ENCODE measurements around the gene OR14A16.

The OR14A16 gene

DNA sequence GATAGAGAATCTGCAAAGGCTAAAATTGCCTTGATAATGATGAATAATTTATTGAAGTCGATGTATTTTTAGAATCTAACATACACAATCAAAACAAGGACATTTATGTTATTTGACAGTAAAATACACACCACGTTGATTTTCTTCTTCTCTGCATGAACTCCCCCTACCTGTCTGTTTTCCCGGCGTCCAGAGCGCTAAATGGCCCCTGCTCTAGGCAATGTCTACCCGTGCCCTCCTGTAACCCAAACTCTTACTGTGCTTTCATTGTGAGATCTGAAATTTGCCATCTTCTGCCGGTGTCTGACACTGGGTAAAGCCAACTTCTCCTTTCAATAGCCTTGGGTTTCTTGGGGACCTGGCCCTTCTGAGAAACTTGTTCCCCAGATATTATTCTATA lies 24.4 kb upstream of the OR14A16 start:
- H3K4me3 ChIP-seq (ENCODE audit: low read depth in 1 of 2, low read length in 2 of 2): no peak overlapping the region
- H3K9me3 ChIP-seq (ENCODE audit: control insufficient read depth in 1 of 2, low read length in 2 of 2): peaks cover 2 to 13% of the 10 kb centered on the region in 2 donors
- no peaks in the 10 kb centered on the region for H3K36me3 ChIP-seq (ENCODE audit: control insufficient read depth in 1 of 2, insufficient read depth in 2 of 2, low read length in 2 of 2)
- no peak overlapping the region for H3K9ac ChIP-seq (ENCODE audit: low read depth in 1 of 2, low read length in 2 of 2)
- H3K4me1 ChIP-seq (ENCODE audit: control insufficient read depth in 1 of 2, insufficient read depth in 2 of 2, low read length in 2 of 2): no peaks in the 10 kb centered on the region
- no peaks in the 10 kb centered on the region for H3K27me3 ChIP-seq (ENCODE audit: control insufficient read depth in 1 of 2, insufficient read depth in 2 of 2, low read length in 2 of 2)
- H3K27ac ChIP-seq (ENCODE audit: low read depth, low read length): no peak overlapping the region

DNA sequence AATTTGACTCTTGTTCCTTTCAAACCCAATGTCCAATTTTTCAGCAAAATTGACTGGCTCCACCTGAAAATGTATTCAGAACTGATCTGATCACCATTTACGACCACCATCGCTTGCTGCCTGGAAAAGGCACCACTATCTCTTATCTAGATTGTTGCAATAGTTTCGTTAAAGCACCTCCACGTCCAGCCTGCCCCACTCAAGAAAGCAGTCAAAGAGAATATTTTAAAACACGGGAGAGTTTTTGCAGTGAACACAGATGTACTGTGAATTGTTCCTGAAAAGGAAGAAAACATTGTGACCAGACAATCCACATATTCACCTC lies 21.7 kb upstream of the OR14A16 start:
- Histone ChIP-seq H3K4me1 (ENCODE audit: control insufficient read depth in 1 of 2, insufficient read depth in 2 of 2, low read length in 2 of 2) (no peaks in the 10 kb centered on the region), H3K27me3 (ENCODE audit: control insufficient read depth in 1 of 2, insufficient read depth in 2 of 2, low read length in 2 of 2) (no peaks in the 10 kb centered on the region), H3K9ac (ENCODE audit: low read depth in 1 of 2, low read length in 2 of 2) (no peak overlapping the region), H3K9me3 (ENCODE audit: control insufficient read depth in 1 of 2, low read length in 2 of 2) (peaks cover 2 to 7% of the 10 kb centered on the region in 2 donors), H3K4me3 (ENCODE audit: low read depth in 1 of 2, low read length in 2 of 2) (no peak overlapping the region), H3K36me3 (ENCODE audit: control insufficient read depth in 1 of 2, insufficient read depth in 2 of 2, low read length in 2 of 2) (no peaks in the 10 kb centered on the region), H3K27ac (ENCODE audit: low read depth, low read length) (no peak overlapping the region)

DNA sequence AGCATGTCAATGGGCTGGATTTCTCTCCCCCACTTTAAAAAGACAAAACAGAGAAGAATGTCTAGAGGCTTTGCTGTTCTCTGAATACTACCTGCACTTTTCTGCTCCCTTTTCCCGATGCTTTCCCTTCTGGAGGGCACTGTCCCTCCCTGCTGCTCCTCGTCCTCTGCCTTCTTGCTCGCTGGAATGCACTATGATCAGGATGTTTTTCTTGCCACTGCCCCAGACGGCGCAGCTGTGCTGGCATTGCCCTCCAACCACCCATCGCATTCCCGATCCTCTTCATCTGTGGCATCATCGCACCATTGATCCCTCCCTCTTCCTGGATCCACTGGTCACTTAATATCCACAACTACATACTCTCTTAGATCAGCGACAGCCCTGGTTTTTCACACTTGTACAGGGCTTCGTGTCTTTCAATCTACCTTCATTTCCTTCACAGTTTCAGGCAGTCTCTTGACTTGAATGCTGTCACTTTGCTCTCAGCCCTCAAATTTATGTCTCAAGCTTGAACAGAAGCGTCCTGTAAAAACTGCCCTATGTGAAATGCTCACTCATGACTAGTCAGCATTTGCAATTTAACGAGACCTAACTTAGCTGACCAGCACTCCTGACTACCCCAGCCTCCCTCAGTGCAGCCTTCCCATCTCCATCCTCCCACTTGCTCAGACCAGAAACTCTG lies 21.2 kb upstream of the OR14A16 start:
- Histone ChIP-seq H3K27me3 (ENCODE audit: control insufficient read depth in 1 of 2, insufficient read depth in 2 of 2, low read length in 2 of 2) (no peaks in the 10 kb centered on the region), H3K9me3 (ENCODE audit: control insufficient read depth in 1 of 2, low read length in 2 of 2) (peaks cover 2 to 7% of the 10 kb centered on the region in 2 donors), H3K9ac (ENCODE audit: low read depth in 1 of 2, low read length in 2 of 2) (no peak overlapping the region), H3K27ac (ENCODE audit: low read depth, low read length) (no peak overlapping the region), H3K36me3 (ENCODE audit: control insufficient read depth in 1 of 2, insufficient read depth in 2 of 2, low read length in 2 of 2) (no peaks in the 10 kb centered on the region), H3K4me1 (ENCODE audit: control insufficient read depth in 1 of 2, insufficient read depth in 2 of 2, low read length in 2 of 2) (no peaks in the 10 kb centered on the region), H3K4me3 (ENCODE audit: low read depth in 1 of 2, low read length in 2 of 2) (no peak overlapping the region)

DNA sequence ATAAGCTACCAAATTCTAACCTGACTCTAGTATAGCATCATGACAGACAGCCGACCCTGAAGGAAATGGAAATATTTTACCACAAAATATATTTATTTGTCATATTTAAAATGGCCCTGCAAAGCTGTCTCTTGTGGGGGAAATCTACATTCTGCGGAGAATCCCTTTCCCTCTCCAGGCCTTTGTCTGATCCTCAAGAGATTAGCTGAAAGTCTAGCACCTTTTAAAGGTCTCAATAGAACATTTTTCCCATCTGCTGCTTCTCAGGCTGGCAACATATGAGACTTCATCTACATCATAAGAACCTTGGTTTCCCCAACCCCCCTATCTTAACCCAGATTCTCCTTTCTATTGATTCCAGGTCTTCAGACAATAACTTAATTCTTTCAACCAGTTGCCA lies 19.5 kb upstream of the OR14A16 start:
- Histone ChIP-seq H3K36me3 (ENCODE audit: control insufficient read depth in 1 of 2, insufficient read depth in 2 of 2, low read length in 2 of 2) (no peaks in the 10 kb centered on the region), H3K9me3 (ENCODE audit: control insufficient read depth in 1 of 2, low read length in 2 of 2) (peaks cover under 1 to 3% of the 10 kb centered on the region in 2 donors), H3K4me3 (ENCODE audit: low read depth in 1 of 2, low read length in 2 of 2) (no peak overlapping the region), H3K27me3 (ENCODE audit: control insufficient read depth in 1 of 2, insufficient read depth in 2 of 2, low read length in 2 of 2) (no peaks in the 10 kb centered on the region), H3K4me1 (ENCODE audit: control insufficient read depth in 1 of 2, insufficient read depth in 2 of 2, low read length in 2 of 2) (no peaks in the 10 kb centered on the region), H3K9ac (ENCODE audit: low read depth in 1 of 2, low read length in 2 of 2) (no peak overlapping the region), H3K27ac (ENCODE audit: low read depth, low read length) (no peak overlapping the region)

DNA sequence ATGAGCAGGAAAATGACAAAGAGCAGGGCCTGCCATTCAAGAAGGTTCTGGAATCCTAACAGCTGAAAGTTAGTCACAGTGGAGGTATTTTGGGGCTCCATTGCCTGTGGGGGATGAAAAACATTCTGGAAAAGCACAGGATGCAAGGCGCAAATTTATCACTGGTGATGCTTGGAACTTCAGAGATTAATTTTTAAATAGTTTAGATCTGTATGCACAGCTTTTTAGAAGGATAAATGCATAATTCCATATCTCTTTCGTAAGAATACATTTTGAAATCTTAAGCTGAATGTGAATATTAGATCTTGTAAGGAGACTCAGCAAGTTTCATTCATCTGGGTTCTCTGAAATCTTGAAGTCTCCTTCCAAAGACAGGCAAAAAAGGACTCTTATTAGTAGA lies 17.9 kb upstream of the OR14A16 start, which contains the start of gene OR11L1:
Gene OR11L1, minus strand, starts transcription at position 101 of the 400 bp plus-strand sequence. Its CDS starts 0 bp downstream, at position 101.
- no peak within 1 kb of the TSS for H3K9ac ChIP-seq (ENCODE audit: low read depth in 1 of 2, low read length in 2 of 2)
- no peaks in the 10 kb centered on the region for H3K36me3 ChIP-seq (ENCODE audit: control insufficient read depth in 1 of 2, insufficient read depth in 2 of 2, low read length in 2 of 2)
- H3K4me1 ChIP-seq (ENCODE audit: control insufficient read depth in 1 of 2, insufficient read depth in 2 of 2, low read length in 2 of 2): no peaks in the 10 kb centered on the region
- peaks cover 0 to 4% of the 10 kb centered on the region in 2 donors for H3K9me3 ChIP-seq (ENCODE audit: control insufficient read depth in 1 of 2, low read length in 2 of 2)
- no peak within 1 kb of the TSS for H3K27ac ChIP-seq (ENCODE audit: low read depth, low read length)
- H3K27me3 ChIP-seq (ENCODE audit: control insufficient read depth in 1 of 2, insufficient read depth in 2 of 2, low read length in 2 of 2): no peaks in the 10 kb centered on the region
- no peak within 1 kb of the TSS for H3K4me3 ChIP-seq (ENCODE audit: low read depth in 1 of 2, low read length in 2 of 2)

DNA sequence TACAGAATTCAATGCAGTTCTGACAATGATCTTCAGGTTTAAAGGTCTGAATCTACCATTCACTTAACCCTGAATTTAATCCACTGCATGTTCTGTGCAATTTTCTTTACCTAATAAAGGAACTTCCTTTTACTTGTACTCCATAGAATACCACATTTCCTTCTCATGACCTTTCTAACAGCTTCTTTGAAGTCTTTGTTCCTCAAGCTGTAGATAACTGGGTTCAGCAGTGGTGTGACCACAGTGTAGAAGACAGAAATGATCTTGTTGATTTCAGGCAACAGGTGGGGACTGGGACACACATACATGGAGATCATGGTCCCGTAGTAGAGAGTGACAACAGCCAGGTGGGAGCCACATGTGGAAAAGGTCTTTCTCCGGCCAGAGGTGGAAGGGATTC lies 16.9 kb upstream of the OR14A16 start:
- H3K27me3 ChIP-seq (ENCODE audit: control insufficient read depth in 1 of 2, insufficient read depth in 2 of 2, low read length in 2 of 2): no peaks in the 10 kb centered on the region
- H3K4me3 ChIP-seq (ENCODE audit: low read depth in 1 of 2, low read length in 2 of 2): no peak overlapping the region
- H3K4me1 ChIP-seq (ENCODE audit: control insufficient read depth in 1 of 2, insufficient read depth in 2 of 2, low read length in 2 of 2): no peaks in the 10 kb centered on the region
- H3K27ac ChIP-seq (ENCODE audit: low read depth, low read length): no peak overlapping the region
- H3K9me3 ChIP-seq (ENCODE audit: control insufficient read depth in 1 of 2, low read length in 2 of 2): peaks cover 0 to 5% of the 10 kb centered on the region in 2 donors
- no peaks in the 10 kb centered on the region for H3K36me3 ChIP-seq (ENCODE audit: control insufficient read depth in 1 of 2, insufficient read depth in 2 of 2, low read length in 2 of 2)
- no peak overlapping the region for H3K9ac ChIP-seq (ENCODE audit: low read depth in 1 of 2, low read length in 2 of 2)

DNA sequence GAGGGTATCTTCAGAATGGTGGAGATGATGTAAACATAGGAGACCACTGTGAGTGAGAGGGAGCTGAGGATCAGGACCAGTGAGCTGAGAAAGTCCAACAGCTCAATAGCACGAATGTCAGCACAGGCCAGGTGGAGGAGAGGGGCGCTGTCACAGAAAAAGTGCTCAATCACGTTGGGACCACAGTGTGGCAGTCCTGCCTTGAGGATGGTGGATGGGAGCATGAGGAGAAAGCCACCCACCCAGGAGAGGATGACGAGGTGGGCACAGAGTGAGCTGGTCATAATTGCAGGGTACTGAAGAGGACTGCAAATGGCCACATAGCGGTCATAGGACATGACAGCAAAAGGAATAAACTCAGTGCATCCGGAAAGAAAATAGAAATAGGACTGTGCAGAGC lies 9.7 kb upstream of the OR14A16 start:
- Histone ChIP-seq H3K36me3 (ENCODE audit: control insufficient read depth in 1 of 2, insufficient read depth in 2 of 2, low read length in 2 of 2) (no peaks in the 10 kb centered on the region), H3K4me1 (ENCODE audit: control insufficient read depth in 1 of 2, insufficient read depth in 2 of 2, low read length in 2 of 2) (no peaks in the 10 kb centered on the region), H3K27me3 (ENCODE audit: control insufficient read depth in 1 of 2, insufficient read depth in 2 of 2, low read length in 2 of 2) (no peaks in the 10 kb centered on the region), H3K4me3 (ENCODE audit: low read depth in 1 of 2, low read length in 2 of 2) (no peak overlapping the region), H3K27ac (ENCODE audit: low read depth, low read length) (no peak overlapping the region), H3K9me3 (ENCODE audit: control insufficient read depth in 1 of 2, low read length in 2 of 2) (peaks cover 7 to 14% of the 10 kb centered on the region in 2 donors), H3K9ac (ENCODE audit: low read depth in 1 of 2, low read length in 2 of 2) (no peak overlapping the region)

DNA sequence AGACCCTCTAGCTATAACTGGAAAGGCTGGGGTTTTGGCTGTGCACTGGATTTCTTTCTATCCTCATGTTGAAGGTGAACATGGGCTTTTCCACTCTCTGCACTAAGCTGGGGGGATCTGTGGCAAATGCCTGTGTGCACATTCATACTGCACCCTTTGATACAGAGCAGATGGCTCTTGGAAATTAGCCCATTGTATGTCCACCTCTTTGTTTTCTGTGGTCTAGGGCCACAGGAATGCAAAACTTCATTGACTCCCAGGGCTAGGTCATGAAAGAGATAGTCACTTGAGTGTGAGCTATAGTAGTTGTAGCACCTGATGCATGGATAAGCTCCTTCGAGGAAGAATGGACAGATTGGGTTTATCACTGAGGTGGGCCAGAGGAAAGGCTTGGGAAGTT lies 5.7 kb upstream of the OR14A16 start:
- H3K27me3 ChIP-seq (ENCODE audit: control insufficient read depth in 1 of 2, insufficient read depth in 2 of 2, low read length in 2 of 2): no peaks in the 10 kb centered on the region
- H3K4me3 ChIP-seq (ENCODE audit: low read depth in 1 of 2, low read length in 2 of 2): no peak overlapping the region
- H3K9ac ChIP-seq (ENCODE audit: low read depth in 1 of 2, low read length in 2 of 2): no peak overlapping the region
- peaks cover 8 to 15% of the 10 kb centered on the region in 2 donors for H3K9me3 ChIP-seq (ENCODE audit: control insufficient read depth in 1 of 2, low read length in 2 of 2)
- H3K36me3 ChIP-seq (ENCODE audit: control insufficient read depth in 1 of 2, insufficient read depth in 2 of 2, low read length in 2 of 2): no peaks in the 10 kb centered on the region
- no peaks in the 10 kb centered on the region for H3K4me1 ChIP-seq (ENCODE audit: control insufficient read depth in 1 of 2, insufficient read depth in 2 of 2, low read length in 2 of 2)
- no peak overlapping the region for H3K27ac ChIP-seq (ENCODE audit: low read depth, low read length)

DNA sequence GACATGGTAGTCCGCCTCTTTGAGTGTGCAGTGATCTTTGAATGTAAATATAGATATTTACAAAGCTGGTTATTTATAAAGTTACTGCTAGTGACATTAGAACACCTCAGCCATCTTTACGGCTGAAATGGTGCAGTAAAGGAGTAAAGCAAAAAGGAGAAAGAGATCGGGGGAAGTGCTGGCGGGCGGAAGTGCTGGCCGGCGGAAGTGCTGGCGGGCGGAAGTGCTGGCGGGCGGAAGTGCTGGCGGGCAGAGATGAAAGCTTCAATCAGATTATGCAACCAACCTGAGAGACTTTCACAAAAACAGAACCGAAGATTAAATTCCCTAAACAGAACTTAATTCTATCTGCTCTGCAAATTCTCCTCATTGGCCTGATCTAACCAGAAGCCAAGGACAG lies 1.4 kb upstream of the OR14A16 start:
- Histone ChIP-seq H3K9me3 (ENCODE audit: control insufficient read depth in 1 of 2, low read length in 2 of 2) (peaks cover 6 to 8% of the 10 kb centered on the region in 2 donors), H3K27me3 (ENCODE audit: control insufficient read depth in 1 of 2, insufficient read depth in 2 of 2, low read length in 2 of 2) (no peaks in the 10 kb centered on the region), H3K27ac (ENCODE audit: low read depth, low read length) (no peak overlapping the region), H3K9ac (ENCODE audit: low read depth in 1 of 2, low read length in 2 of 2) (no peak overlapping the region), H3K4me3 (ENCODE audit: low read depth in 1 of 2, low read length in 2 of 2) (no peak overlapping the region), H3K4me1 (ENCODE audit: control insufficient read depth in 1 of 2, insufficient read depth in 2 of 2, low read length in 2 of 2) (no peaks in the 10 kb centered on the region), H3K36me3 (ENCODE audit: control insufficient read depth in 1 of 2, insufficient read depth in 2 of 2, low read length in 2 of 2) (no peaks in the 10 kb centered on the region)

DNA sequence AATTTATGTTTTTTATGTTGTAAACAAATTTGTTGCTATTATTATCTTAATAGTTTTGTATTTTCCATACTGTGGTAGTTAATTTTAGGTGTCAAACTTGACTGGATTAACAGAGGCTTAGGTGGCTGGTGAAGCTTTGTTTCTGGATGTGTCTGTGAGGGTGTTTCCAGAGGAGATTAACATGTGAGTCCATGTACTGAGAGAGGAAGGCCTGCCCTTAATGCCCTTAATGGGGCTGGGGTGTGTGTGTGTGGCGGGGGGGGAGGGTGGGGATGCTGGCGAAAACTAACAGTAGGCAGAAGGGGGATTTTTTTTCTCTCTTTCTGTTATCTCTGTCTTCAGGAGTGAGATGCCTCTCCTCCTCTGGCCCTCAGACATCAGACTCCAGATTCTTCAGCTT lies 1.9 kb downstream of the OR14A16 start:
- H3K27ac ChIP-seq (ENCODE audit: low read depth, low read length): no peak overlapping the region
- no peaks in the 10 kb centered on the region for H3K36me3 ChIP-seq (ENCODE audit: control insufficient read depth in 1 of 2, insufficient read depth in 2 of 2, low read length in 2 of 2)
- H3K9me3 ChIP-seq (ENCODE audit: control insufficient read depth in 1 of 2, low read length in 2 of 2): peaks cover 0 to 4% of the 10 kb centered on the region in 2 donors
- H3K4me1 ChIP-seq (ENCODE audit: control insufficient read depth in 1 of 2, insufficient read depth in 2 of 2, low read length in 2 of 2): no peaks in the 10 kb centered on the region
- no peak overlapping the region for H3K4me3 ChIP-seq (ENCODE audit: low read depth in 1 of 2, low read length in 2 of 2)
- H3K27me3 ChIP-seq (ENCODE audit: control insufficient read depth in 1 of 2, insufficient read depth in 2 of 2, low read length in 2 of 2): no peaks in the 10 kb centered on the region
- no peak overlapping the region for H3K9ac ChIP-seq (ENCODE audit: low read depth in 1 of 2, low read length in 2 of 2)

DNA sequence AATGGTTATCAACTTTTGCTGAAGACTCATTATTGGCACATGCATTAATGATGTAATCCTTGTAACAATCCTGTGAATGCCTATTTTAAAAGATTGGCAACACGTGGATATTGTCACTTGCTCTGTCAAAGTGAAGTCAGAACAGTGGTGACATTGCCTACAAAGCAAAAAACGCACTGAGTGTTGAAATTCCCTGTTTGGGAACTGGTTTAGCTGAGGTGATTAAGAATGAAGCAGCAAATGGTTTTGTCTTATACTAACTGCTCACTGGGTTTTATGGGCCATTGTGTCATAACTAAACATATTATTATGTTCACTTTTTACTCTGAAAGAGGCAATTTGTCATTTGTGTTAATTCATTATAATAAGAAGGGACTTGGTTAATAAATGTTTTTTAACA lies 11.3 kb downstream of the OR14A16 start:
- Histone ChIP-seq H3K4me3 (ENCODE audit: low read depth in 1 of 2, low read length in 2 of 2) (no peak overlapping the region), H3K9me3 (ENCODE audit: control insufficient read depth in 1 of 2, low read length in 2 of 2) (peaks cover 4 to 9% of the 10 kb centered on the region in 2 donors), H3K9ac (ENCODE audit: low read depth in 1 of 2, low read length in 2 of 2) (no peak overlapping the region), H3K27ac (ENCODE audit: low read depth, low read length) (no peak overlapping the region), H3K4me1 (ENCODE audit: control insufficient read depth in 1 of 2, insufficient read depth in 2 of 2, low read length in 2 of 2) (no peaks in the 10 kb centered on the region), H3K36me3 (ENCODE audit: control insufficient read depth in 1 of 2, insufficient read depth in 2 of 2, low read length in 2 of 2) (no peaks in the 10 kb centered on the region), H3K27me3 (ENCODE audit: control insufficient read depth in 1 of 2, insufficient read depth in 2 of 2, low read length in 2 of 2) (no peaks in the 10 kb centered on the region)

Measured in duodenal mucosa (tissue), 2 donors.